Stimulated activated naive CD4-positive, alpha-beta T cell treated with Interleukin-2 at 50 U/mL for 16 hours (primary cell): Measurements from ENCODE around the gene PDGFB.

Experiments used
- DNase-seq: peaks from one replicate; lab custom pipeline; 2025; lab: John Stamatoyannopoulos, UW

The PDGFB gene

DNA sequence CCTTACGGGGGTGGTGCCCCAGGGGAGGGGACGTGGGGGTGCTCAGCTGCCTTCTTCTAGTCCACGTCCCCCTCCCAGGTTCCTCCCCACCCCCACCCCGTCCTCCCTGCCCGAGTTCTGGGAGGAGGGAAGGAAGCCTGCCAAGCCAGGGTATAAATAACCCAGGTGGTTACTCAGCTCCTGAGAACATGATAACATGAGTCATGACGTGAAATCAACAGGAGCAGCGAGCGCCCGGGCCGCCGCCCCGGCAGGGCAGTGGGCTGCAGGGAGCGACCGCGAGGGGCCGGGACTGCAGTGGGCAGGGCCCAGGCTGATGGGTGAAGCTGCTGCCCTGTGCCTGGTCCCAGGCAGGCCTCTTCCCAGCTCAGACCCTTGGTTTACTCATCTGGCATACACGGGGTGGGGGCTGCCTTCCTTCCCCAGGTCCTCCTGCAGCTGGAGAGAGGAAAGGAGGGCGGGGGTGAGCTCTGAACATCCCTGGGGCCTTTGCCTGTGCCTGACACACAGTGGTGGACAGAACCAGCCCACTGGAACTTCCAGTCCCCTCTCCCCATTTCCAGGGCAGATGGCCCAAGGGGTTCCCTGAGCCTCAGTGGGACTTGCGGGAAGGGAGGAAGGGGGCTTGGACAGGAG lies 8.8 kb upstream of the PDGFB start:
- peak; percentile 24 for DNase-seq

DNA sequence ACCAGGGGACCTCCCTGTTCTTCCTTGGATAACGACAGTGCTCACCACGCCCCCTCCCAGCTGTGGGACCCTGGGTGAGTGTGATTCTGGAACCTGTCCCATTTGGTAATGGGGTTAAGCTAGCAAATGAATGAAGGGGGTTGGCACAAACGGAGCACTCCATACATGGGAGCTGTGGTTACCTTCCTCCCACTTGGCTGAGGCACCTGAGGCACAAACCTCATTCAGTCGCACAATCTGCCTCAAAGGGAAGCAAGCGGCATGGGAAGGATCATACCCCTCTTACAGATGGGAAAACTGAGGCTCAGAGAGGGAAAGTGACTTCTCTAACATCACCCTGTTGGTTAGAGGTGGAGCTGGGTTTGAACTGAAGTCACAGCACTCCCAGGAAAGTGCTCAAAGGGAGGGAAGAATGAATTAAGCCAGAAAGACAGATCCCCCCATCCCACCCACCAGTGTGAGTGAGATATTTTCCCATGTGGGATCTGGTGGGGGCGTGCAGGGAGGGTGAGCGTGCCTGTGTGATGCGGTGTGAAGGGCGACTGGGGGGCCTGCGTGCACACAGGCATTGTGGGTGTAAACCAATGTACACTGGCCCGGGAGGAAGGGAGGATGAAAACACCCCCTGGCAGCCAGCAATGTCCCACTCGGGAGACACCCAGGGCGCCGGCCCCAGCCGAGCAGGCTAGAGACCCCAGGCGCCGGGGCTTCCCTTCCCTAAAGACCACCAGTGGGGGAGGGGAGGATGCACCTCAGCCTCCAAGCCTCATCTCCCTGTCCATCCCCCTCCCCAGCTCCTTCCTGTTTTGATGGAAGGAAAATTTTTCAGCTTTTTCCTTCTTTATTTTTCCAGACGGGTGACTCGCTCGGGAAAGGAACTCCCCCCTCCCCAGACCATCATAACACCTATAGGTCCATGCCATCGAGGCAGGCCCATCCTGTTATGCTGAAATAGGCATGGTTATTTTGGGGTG lies 8.0 kb upstream of the PDGFB start:
- no peak for DNase-seq

DNA sequence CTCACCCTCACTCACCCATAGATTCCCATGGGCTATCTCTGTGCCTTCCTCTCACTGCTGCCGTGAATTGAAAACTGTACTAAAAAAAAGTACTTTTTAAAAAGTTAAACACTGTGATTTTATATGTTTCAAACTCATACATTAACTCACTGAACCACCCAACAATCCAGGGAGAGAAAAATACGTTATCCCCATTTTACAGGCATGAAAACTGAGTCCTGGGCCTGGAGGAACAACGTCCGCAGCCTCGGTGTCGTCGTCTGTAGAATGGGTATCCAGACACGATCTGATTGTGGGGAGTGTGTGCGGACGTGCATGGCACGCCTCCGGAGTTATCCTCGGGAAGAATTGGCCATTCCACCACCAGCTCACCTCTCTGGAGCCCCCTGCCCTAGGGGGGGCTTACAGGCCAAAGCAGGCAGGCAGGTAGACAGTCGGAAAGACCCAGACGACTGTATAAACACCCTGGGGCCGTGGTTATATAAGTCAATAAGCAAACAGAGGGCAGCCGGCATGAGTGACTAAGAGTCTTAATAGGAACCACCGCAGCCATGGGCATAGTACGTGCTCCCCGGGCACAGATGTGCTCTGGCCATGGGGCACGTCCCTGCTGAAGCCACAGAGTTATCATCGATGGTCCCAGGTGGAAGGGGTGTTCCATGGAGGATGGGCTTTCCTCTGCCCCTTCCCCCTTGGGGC lies 7.1 kb upstream of the PDGFB start:
- no peak for DNase-seq

DNA sequence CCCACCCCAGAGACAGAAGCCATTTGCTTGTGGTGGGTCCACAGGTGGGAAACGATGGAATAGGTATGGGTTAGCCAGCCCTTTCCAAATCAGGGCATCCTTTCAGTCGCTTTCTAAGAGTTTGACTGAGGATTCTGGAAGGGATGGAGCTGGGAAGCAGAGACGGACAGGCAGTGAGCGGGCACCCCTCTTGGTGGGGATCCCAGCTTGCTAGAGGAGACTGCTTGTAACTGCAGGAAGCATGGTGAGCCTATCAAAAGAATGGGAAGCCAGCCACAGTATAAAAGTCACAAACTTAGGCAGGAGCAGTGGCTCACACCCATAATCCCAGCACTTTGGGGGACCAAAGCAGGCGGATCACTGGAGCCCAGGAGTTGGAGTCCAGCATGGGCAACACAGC lies 6.1 kb upstream of the PDGFB start:
- no peak for DNase-seq

DNA sequence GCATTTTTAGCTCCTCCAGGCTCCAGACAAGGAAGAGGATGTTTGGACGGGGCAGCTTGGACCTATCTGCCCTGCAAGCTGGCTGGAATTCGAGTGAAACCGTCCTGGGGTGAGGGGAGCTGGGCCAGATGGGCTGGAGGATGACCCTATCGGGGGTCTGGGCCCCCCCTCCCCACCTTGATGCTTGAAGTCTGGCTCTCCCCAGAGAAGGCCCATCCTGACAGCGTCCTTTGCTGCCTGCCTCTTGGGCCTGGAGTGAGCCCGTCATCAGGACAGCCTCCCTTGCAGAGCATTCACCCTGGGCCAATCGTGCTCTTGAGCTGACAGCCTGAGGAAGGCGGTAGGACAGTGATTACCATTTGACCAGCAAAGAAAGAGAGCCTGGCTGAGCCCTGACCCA lies 5.3 kb upstream of the PDGFB start:
- DNase-seq: no peak

DNA sequence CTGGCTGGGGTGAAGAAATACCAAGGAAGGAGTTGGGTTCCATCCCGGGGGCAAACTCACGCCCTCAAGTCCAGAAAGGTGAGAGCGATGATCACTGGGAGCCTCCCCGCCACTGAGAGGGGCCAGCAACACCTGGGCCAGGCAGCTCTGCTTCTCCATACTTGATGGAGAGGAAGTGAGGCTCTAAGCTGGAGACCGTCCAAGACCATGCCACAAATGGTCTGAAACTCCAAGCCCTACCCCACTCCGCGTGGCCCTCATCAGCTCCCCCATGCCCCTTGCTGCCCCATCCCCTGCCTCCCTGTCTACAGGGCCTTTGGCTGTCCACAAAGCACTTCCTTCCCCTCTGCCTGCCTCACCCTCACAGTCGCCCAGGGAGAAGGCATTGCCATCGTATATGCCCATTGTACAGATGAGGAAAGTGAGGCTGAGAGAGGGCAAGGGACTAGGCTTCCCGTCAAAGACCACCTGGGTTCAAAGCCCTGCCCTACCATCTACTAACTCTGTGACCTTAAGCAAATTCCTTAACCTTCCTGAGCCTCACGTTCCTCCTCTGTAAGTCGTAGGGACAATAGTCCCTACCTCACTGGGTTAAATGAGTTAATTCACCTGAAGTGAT lies 4.4 kb upstream of the PDGFB start:
- no peak for DNase-seq

DNA sequence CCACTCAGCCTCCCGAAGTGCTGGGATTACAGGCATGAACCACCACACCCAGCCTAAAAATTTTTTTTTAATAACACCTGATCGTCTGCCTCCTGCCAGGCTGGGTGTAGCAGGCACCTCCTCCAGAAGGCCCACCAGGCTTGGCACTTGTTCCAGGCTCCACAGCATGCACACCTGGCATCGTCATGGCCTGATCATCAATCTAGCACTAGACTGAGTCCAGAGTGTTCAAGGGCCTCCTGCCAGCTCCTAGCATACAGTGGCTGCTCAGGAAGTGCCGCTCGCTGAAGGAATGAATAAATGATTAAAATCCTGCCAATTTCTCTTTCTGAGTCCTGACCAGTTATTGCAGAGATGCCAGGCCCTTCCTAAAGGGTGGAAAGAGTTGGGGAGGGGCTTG lies 3.5 kb upstream of the PDGFB start:
- DNase-seq: no peak

DNA sequence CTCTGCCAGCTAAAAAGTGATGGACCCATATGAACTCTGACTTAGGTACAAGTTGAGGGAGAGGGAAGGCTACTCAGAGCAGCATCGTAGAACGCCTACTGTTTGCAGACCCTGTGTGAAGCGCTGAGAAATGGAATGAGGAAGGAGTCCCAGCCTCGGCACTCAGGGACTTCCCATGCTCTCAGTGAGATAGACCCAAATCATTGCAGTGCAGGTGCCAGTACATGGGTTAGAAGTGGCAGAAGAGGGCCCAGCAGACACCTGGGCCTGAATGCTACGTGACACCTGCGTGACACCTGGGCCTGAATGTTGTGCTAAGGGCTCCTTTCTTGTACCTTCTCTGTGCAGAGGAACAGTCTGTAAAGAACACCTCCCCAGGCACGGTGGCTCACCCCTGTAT lies 2.6 kb upstream of the PDGFB start:
- no peak for DNase-seq

DNA sequence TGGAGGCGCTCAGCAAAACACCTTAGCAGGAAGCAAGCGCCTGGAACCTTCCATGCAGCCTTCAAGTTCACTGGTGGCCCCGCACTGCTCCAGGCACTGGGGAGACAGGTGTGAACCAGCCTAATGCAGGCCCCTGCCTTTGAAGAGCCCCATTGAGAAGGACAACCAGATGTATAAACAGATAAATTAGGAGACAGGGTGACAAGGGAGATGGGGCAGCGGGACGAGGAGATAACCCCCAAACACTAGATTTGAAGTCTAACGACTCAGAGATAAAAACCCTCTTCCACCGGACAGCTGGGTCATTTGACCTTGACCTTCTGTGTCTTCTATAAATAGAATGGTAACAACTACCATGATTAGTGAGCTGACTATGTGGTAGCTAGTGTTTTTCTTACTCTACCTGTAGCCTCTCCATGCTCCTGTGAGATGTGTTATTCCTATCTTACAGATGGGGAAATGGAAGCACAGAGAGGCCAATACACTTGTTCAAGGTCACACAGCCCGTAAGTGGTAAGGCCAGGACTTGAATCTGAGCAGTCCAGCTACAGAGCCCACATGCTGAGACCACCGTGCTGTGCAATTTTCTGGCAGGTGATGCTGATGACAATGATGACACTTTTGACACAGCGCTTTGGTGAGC lies 2.0 kb upstream of the PDGFB start:
- no peak for DNase-seq

DNA sequence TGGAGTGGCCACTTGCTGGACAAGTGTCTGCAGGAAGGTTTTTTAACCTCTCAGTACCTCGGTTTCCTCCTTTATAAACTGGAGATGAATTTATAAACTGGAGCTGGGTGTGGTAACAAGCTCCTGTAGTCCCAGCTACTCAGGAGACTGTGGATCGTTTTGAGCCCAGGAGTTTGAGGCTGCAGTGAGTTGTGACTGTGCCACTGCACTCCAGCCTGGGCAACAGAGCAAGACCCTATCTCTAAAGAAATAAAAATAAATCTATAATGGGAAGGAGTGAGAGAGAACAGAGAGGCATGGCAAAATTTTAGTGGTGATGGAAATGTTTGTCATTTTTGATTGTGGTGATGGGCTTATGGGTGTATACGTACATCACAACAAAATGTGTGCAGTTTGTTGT lies 1.4 kb upstream of the PDGFB start:
- DNase-seq: no peak

DNA sequence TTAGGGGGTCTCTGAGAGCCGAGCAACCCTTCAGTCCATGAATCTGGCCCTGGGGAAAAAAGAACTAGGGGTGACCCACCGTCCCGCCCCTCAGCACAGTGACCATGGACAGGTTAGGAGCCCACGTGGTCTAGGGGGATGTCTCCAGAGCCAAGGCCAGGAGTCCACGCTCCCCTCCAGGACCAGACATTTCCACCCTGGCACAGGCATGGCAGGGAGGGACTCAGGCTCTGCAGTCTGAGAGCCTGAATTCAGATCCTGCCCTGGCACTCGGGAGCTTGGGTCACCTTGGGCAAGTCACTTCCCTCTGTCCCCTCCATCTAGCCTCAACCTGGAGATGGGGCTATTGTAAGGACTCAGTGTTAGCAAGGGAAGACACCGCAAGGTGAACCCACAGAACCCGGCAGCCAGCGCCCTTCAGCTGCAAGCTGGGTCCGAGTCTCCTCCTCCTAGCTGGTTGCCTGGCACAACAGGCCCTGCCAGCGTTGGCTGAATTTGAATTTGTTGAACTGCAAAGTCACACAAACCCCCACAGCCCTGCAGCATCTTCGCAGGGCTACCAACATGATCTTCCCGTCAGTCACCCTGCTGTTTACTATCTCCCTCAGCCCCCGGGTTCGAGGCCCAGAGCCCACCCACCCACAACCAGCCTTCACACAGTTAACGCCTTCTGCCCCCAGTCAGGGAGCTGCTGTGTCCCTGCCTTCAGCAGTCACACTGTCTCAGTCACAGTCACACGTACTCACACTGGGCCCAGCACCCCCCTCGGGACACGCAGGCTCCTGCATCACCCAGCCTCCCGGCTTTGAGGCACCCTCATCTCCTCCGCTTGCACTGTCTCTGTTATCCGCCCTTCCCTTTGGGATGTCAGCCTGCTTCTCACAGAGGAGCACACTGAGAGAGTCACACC lies 603 bp upstream of the PDGFB start:
- no peak for DNase-seq

DNA sequence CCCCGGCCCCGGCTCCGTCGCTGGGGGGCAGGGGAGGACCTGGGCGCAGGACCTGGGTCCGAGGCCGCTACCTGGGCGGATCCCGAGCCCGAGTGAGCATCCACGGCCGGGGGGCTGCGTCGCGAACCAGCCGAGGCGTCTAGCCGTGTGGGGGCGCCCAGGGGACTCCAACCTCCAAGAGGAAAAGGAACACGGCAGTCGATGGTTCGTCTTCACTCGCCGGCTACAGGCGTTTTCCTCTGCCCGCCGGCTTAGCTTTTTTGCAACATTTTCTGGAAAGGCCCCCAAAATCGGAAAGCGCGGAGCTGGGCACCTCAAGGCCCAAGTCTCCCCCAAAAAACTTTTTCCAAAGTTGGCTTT lies 666 bp downstream of the PDGFB start:
- no peak for DNase-seq

DNA sequence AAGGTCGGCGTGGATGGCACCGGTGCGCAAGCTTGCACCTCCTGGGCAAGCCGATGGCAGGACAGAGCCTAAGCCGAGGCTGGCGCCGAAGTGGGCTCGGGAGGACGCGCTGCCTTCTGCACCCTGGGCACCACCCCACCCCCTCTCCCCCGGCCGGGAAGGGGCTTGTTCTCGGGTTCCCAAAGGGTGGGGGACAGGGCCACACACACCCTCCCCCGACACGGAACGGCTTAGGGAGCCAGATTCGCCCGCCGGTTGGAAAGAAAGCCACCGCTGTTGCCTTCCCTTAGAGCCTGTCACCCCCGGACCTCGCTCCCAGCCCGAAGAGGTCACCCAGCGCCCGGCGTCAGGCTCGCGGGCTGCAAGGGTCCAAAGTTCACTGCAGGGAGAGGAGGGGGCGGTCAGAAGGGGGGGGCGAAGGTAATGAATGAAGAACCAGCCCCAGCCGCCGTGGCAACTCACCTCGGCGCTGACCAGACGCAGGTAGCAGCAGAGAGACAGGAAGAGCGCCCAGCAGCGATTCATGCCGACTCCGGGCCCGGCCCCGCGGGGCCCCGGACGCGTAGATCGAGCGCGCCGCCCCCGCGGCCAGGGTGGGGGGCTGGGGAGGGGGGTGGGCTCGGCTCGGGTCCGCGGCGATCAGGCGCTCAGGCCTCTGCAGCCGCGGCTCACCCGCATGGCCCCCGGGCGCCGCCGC lies 1.2 kb downstream of the PDGFB start:
- no peak for DNase-seq

DNA sequence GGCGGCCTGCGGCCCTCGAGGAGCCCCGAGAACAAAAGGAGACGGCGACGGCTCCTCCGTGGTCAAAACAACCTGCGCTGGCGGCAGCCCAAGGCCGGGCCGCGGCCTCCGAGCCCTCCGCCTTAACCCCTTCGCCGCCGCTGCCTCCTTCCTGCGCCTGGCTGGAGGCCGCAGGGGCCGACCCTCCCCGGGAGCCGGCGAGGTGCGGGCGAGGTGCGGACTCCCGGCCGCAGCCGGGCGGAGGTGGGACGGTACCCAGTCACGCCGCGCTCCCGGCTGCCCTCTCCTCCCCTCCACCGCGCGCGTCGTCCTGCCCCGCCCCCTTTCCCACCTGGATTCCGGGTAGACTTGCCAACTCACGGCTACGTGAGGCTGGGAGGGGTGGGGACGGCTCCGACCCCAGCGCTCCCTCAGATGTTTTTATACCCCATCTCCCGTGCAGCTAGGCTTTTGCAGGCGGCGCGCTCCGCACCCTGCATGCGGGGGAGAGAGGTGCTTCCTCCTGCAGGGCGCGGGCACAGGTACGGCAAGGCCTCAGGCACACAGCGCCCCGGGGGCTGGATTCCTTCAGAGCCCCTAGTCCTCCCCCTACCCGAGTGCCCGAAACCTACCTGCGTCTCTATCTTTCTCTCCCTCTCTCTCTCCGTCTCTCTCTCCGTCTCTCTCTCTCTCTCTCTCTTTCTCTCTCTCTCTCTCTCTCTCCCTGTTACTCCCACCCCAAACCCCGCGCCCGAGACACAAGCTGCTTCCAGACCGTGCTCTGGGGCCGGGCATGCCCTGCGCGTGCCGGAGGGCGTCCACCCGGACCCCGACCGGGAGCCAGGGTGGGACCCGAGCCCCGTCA lies 2.0 kb downstream of the PDGFB start:
- DNase-seq: peak; percentile 20

DNA sequence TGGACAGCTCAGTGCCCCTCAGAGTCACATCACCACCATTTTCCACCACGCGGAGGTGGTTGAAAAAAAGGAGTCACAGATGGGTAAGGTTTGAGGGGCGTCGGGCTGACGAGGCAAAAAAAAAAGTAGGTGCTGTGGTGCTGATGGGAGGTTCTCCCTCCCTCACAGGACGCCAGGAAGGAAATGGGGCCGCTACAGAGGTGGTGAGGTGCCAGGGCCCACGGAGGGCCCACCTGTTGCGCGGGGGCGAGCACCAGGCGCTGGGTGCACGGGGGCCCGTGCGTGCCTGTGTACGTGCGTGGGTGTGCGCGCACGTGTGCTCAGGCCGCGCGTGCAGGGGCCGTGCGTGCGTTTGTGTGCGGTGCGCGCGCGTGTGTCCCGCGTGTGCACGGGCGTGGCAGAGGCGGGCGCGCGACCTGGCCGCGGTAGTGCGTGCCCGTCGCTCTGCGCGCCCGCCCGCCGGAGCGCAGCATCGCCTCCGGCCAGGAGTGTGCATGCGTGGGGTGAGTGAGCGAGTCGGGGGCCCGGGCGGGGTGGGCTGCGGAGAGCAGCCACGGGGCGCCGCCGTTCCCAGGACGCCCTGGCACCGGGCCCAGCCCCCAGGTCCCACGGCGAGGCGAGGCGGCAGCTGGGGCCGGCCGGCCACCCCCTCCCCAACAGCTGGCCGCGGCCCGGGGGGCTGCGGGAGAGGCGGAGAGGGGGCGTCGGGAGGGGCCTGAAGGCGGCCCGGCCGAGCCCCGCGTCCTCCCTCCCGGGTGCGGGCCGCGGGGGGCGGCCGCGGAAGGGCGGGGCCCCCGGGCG lies 2.8 kb downstream of the PDGFB start:
- peak; percentile 35 for DNase-seq

DNA sequence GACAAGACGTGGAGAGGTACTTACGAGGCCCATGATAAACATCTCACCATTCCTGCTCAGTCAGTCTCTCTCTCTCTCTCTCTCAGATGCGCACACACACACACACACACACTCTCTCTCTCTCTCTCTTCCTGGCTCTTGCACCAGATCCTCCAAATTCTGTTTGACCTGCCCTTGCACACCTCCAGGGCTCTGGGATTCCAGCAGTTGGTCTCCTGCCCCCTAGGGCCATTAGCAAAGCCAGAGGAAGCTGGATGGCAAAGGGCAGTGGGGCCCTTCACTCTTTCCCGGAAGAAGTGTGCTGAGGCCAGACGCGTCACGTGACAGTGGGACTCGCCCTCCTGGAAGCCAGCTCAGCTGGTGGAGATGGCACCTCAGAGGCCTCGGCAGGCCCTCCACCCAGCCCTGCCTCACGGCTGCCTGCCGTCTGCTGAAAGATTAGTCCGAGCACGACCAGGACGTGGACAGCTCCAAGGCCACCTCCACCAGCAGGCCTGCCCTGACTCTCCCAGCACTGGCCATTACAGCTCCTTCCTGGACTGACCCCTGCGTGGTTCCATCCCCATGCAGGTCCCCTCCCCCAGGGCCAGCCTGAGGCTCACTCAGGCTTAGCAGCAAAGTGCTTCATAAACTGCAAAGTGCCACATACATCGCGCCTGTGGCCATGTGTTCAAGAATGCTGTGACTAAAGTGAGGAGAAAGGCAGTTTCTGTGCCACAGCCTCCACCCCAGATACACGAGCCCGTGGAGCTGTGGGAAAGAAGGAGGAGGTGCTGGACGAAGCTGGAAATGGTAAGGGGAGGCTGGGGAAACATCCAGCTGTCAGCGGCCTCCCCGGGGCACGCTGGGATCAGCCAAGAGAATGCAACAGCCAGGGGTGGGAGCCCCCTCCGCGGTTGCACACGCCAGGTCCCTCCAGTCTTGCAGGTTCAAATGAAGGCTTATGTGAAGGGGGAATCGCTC lies 3.7 kb downstream of the PDGFB start:
- DNase-seq: peak; percentile 50
